Measurements from ENCODE around the gene GDPD4.

- TF ChIP-seq POLR2AphosphoS5 (IDR thresholded peaks at IDR 0.05) (no peak), CTCF (IDR thresholded peaks at IDR 0.05) (no peak), POLR2A (IDR thresholded peaks at IDR 0.05) (no peak)
Measured at GRCh38 chr11:77178150-77178549, 123.3 kb downstream of the GDPD4 start.

All from sigmoid colon (tissue), 4 donors.